Keratinocyte (primary cell): Measurements from ENCODE around the gene TUT4. TPM values are rescaled to one million over a fixed set of nuclear protein-coding genes. Genes with fewer than 3 reads are reported as not detected.

ENCODE experiments used
- DNase-seq: peaks from one replicate; pipeline ENCODE4 v3.0.0-alpha.2; 2011; ENCODE audit warnings: low read depth, missing footprints, low spot score
- FAIRE-seq: peaks from 2 replicates; lab custom pipeline; 2011; peaks lifted over from hg19 to GRCh38; lab: Jason Lieb, UNC
- H2AFZ ChIP-seq: 2 replicates; pipeline ENCODE4 v1.6.0; 2012; ENCODE audit warnings: low read length, control low read depth, inconsistent platforms; ENCODE audit not compliant: control insufficient read depth
- H3K27ac ChIP-seq: 2 replicates; pipeline ENCODE4 v1.5.1; 2011; ENCODE audit warnings: low read length; ENCODE audit not compliant: control insufficient read depth, insufficient read depth
- H3K27me3 ChIP-seq: 3 replicates; pipeline ENCODE4 v1.6.0; 2011; ENCODE audit warnings: low read length; ENCODE audit not compliant: control insufficient read depth, insufficient read depth; ENCODE audit errors: extremely low read depth
- H3K36me3 ChIP-seq, 2 experiments: 2 replicates in 1 of 2; 3 replicates in 1 of 2; pipeline ENCODE4 v1.5.1; 2011; ENCODE audit warnings: low read length in 2 of 2, mild to moderate bottlenecking in 1 of 2; ENCODE audit not compliant: control insufficient read depth in 2 of 2, insufficient read depth in 2 of 2; ENCODE audit errors: extremely low read depth in 1 of 2
- H3K4me1 ChIP-seq: 3 replicates; pipeline ENCODE4 v1.5.1; 2011; ENCODE audit warnings: low read length; ENCODE audit not compliant: control insufficient read depth, insufficient read depth; ENCODE audit errors: extremely low read depth
- H3K4me2 ChIP-seq: 3 replicates; pipeline ENCODE4 v1.6.0; 2011; ENCODE audit warnings: low read depth, low read length; ENCODE audit not compliant: control insufficient read depth, insufficient read depth; ENCODE audit errors: extremely low read depth
- H3K4me3 ChIP-seq, 3 experiments: fragments of 200-600 bp in 1 of 3; sonication (generic) in 1 of 3; 2 replicates in 2 of 3; 3 replicates in 1 of 3; pipeline ENCODE4 v1.5.1; 2011 to 2016; ENCODE audit warnings: low read length in 3 of 3, mild to moderate bottlenecking in 3 of 3, control low read depth in 2 of 3, inconsistent platforms in 1 of 3, low read depth in 1 of 3, mixed read lengths in 1 of 3, mixed run types in 1 of 3, moderate library complexity in 1 of 3; ENCODE audit not compliant: control insufficient read depth in 2 of 3, insufficient read depth in 2 of 3; ENCODE audit errors: extremely low read depth in 1 of 3
- H3K79me2 ChIP-seq: 2 replicates; pipeline ENCODE4 v1.6.0; 2012; ENCODE audit warnings: low read length; ENCODE audit not compliant: control insufficient read depth, insufficient read depth
- H3K9ac ChIP-seq: 3 replicates; pipeline ENCODE4 v1.6.0; 2011; ENCODE audit warnings: low read length; ENCODE audit not compliant: control insufficient read depth, insufficient read depth; ENCODE audit errors: extremely low read depth
- H3K9me1 ChIP-seq: 3 replicates; pipeline ENCODE4 v1.6.0; 2011; ENCODE audit warnings: low read length; ENCODE audit not compliant: control insufficient read depth, insufficient read depth; ENCODE audit errors: extremely low read depth
- H3K9me3 ChIP-seq: 2 replicates; pipeline ENCODE4 v1.5.1; 2012; ENCODE audit warnings: low read depth, low read length; ENCODE audit not compliant: control insufficient read depth
- H4K20me1 ChIP-seq: 3 replicates; pipeline ENCODE4 v1.6.0; 2011; ENCODE audit warnings: low read length; ENCODE audit not compliant: control insufficient read depth, insufficient read depth; ENCODE audit errors: extremely low read depth
- CTCF ChIP-seq, 3 experiments: IDR thresholded peaks in 1 of 3; conservative IDR thresholded peaks in 1 of 3; optimal IDR thresholded peaks in 1 of 3; 2 replicates in 2 of 3; 3 replicates in 1 of 3; pipeline versions ENCODE3 to v1.5.1; 2011; ENCODE audit warnings: low read length in 3 of 3, mild to moderate bottlenecking in 3 of 3, moderate library complexity in 2 of 3, control low read depth in 1 of 3, inconsistent platforms in 1 of 3; ENCODE audit not compliant: insufficient read depth in 2 of 3; ENCODE audit errors: extremely low read depth in 1 of 3
- EZH2 ChIP-seq: IDR thresholded peaks from one replicate; pipeline ENCODE4 v1.6.1; 2012; ENCODE audit warnings: inconsistent platforms, mild to moderate bottlenecking, low read length, moderate library complexity
- dilution Hi-C: fragments of 300-500 bp; cut with MboI; formaldehyde crosslinking; loops from one replicate; pipeline ENCODE4 v1.7.0; 2020; ENCODE audit warnings: low sequenced_read_pairs; ENCODE audit not compliant: extremely low pct_ligation_motif_present
- polyA plus RNA-seq, 5 experiments: library from polyadenylated mRNA; depleted of rRNA in 3 of 5; stranded (reverse) in 3 of 5; stranded (forward) in 1 of 5; unstranded in 1 of 5; fragments of >200 nt; gene quantifications; 1 replicate in 1 of 5; 2 replicates in 3 of 5; 3 replicates in 1 of 5; pipeline versions ENCODE4 v1.2.1 to v1.2.3, GENCODE V29; 2011 to 2012; ENCODE audit warnings: missing spikeins in 2 of 5, low read depth in 1 of 5, low replicate concordance in 1 of 5

TUT4 gene
- polyA plus RNA-seq, 1 donor (not counting 4 experiments of a cell fraction or from before 2014, with no cell fraction given) = 27.5 TPM

GRCh38 chr1:52463891-52464290, 89.0 kb downstream of the TUT4 start:
- Histone ChIP-seq H3K9me1 (no peaks in the 10 kb centered on the region), H3K9me3 (no peaks in the 10 kb centered on the region), H3K36me3 (no peaks in the 10 kb centered on the region), H3K9ac (no peak overlapping the region), H3K4me3 (no peak overlapping the region), H3K4me1 (peaks cover 5% of the 10 kb centered on the region), H3K27ac (no peak overlapping the region), H2AFZ (no peak overlapping the region), H3K79me2 (no peaks in the 10 kb centered on the region), H3K27me3 (no peaks in the 10 kb centered on the region), H3K4me2 (no peak overlapping the region), H4K20me1 (no peaks in the 10 kb centered on the region)
- DNase-seq (no peak), FAIRE-seq (no peak)
- TF ChIP-seq CTCF (optimal IDR thresholded peaks at IDR 0.05 in 1 of 3, IDR thresholded peaks at IDR 0.05 in 1 of 3, conservative IDR thresholded peaks at IDR 0.05 in 1 of 3; ENCODE audit: extremely low read depth in 1 of 3, insufficient read depth in 2 of 3, low read length in 3 of 3) (no peak), EZH2 (no peak)
- dilution Hi-C loops = no loop called here

GRCh38 chr1:52461821-52462220, 91.1 kb downstream of the TUT4 start:
- Histone ChIP-seq H3K79me2 (no peaks in the 10 kb centered on the region), H3K9ac (no peak overlapping the region), H3K36me3 (no peaks in the 10 kb centered on the region), H3K4me2 (no peak overlapping the region), H3K4me1 (peaks cover 5% of the 10 kb centered on the region), H3K9me3 (no peaks in the 10 kb centered on the region), H2AFZ (no peak overlapping the region), H3K27ac (no peak overlapping the region), H3K9me1 (no peaks in the 10 kb centered on the region), H4K20me1 (no peaks in the 10 kb centered on the region), H3K27me3 (no peaks in the 10 kb centered on the region), H3K4me3 (no peak overlapping the region)
- no peak for DNase-seq
- no peak for FAIRE-seq
- TF ChIP-seq CTCF (optimal IDR thresholded peaks at IDR 0.05 in 1 of 3, IDR thresholded peaks at IDR 0.05 in 1 of 3, conservative IDR thresholded peaks at IDR 0.05 in 1 of 3; ENCODE audit: extremely low read depth in 1 of 3, insufficient read depth in 2 of 3, low read length in 3 of 3) (no peak), EZH2 (no peak)
- dilution Hi-C loops = no loop called here
